Measurements from ENCODE around the gene TCF4.

DNA sequence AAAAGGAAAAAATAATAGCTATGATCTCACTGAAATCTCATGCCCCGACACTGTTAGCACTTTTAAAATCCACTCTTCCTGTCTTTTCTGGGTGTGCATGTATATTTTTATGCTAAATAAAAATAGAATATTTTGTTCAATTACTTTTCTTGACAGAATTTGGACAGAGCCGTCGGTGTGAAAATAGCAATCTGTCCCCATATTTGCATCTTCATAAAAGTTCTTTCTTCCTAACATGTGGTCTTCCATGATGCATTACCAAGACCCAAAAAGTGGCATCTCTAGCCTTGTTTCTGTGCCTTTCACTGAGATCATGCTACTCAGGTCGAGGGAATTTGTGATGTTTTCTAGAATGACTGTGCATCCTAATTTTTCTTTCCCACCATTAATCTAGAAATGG, 329.9 kb downstream of the TCF4 start:
- TF ChIP-seq, protein P1, sequence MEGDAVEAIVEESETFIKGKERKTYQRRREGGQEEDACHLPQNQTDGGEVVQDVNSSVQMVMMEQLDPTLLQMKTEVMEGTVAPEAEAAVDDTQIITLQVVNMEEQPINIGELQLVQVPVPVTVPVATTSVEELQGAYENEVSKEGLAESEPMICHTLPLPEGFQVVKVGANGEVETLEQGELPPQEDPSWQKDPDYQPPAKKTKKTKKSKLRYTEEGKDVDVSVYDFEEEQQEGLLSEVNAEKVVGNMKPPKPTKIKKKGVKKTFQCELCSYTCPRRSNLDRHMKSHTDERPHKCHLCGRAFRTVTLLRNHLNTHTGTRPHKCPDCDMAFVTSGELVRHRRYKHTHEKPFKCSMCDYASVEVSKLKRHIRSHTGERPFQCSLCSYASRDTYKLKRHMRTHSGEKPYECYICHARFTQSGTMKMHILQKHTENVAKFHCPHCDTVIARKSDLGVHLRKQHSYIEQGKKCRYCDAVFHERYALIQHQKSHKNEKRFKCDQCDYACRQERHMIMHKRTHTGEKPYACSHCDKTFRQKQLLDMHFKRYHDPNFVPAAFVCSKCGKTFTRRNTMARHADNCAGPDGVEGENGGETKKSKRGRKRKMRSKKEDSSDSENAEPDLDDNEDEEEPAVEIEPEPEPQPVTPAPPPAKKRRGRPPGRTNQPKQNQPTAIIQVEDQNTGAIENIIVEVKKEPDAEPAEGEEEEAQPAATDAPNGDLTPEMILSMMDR (IDR thresholded peaks at IDR 0.05): no peak
- TF ChIP-seq POLR2A (IDR thresholded peaks at IDR 0.05; ENCODE audit: low read depth) (no peak), EP300 (IDR thresholded peaks at IDR 0.05) (no peak), POLR2AphosphoS5 (IDR thresholded peaks at IDR 0.05) (no peak)
